HG03520 (cell line): ENCODE measurements around the gene ENSA.
"Not testable (repeated sequence)": the region's sequence is repeated elsewhere in the genome, so short reads cannot be mapped to it uniquely, and the experiment has no call there.

Source experiments
- ATAC-seq: cut with Tn5 transposase; IDR thresholded peaks from one replicate; pipeline ENCODE4 v1.9.1; 2021; ENCODE audit warnings: mild to moderate bottlenecking, moderate library complexity; ENCODE audit not compliant: unreplicated experiment

ENSA gene

DNA sequence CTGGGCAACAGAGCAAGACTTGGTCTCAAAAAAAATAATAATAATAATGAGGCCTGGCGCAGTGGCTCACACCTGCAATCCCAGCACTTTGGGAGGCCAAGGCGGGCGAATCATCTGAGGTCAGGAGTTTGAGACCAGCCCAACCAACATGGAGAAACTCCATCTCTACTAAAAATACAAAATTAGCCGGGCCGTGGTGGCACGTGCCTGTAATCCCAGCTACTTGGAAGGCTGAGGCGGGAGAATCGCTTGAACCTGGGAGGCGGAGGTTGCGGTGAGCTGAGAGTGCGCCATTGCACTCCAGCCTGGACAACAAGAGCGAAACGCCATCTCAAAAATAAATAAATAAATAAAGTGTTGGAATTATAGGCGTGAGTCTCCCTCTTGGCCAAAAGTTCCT is 47.5 kb downstream of the ENSA start:
- ATAC-seq: not testable (repeated sequence)

DNA sequence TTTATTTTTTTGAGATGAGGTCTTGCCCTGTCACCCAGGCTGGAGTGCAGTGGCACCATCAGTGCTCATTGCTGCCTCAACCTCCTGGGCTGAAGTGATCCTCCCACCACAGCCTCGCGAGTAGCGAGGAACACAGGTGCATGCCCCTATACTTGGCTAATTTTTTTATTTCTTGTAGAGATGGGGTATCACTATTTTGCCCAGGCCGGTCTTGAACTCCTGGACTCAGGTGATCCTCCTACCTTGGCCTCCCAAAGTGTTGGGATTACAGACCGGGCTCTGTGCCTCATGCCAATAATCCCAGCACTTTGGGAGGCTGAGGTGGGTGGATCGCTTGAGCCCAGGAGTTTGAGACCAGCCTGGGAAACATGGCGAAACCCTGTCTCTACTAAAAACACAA is 48.0 kb downstream of the ENSA start:
- not testable (repeated sequence) for ATAC-seq

DNA sequence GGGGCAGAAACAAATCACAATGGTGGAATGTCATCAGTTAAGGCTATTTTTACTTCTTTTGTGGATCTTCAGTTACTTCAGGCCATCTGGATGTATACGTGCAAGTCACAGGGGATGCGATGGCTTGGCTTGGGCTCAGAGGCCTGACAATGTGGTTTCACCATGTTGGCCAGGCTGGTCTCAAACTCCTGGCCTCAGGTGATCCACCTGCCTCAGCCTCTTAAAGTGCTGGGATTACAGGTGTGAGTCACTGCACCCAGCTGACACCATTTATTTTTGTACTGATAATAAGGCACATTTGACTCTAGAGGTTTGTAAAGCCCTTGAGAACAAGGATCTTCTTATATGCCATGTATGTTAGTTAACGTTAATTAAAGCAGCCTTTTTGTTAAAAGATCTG is 48.4 kb downstream of the ENSA start:
- ATAC-seq: not testable (repeated sequence)

GRCh38 chr1:150579945-150580642 is 49.3 kb downstream of the ENSA start:
- ATAC-seq: no peak

- ATAC-seq: peak; percentile 83
These were observed 50.1 kb downstream of the ENSA start, which contains the start of gene MCL1 for GRCh38 chr1:150579110-150579944. TSS of gene MCL1 (minus strand) at chr1:150579610. CDS start at chr1:150579530, 80 bp downstream.

DNA sequence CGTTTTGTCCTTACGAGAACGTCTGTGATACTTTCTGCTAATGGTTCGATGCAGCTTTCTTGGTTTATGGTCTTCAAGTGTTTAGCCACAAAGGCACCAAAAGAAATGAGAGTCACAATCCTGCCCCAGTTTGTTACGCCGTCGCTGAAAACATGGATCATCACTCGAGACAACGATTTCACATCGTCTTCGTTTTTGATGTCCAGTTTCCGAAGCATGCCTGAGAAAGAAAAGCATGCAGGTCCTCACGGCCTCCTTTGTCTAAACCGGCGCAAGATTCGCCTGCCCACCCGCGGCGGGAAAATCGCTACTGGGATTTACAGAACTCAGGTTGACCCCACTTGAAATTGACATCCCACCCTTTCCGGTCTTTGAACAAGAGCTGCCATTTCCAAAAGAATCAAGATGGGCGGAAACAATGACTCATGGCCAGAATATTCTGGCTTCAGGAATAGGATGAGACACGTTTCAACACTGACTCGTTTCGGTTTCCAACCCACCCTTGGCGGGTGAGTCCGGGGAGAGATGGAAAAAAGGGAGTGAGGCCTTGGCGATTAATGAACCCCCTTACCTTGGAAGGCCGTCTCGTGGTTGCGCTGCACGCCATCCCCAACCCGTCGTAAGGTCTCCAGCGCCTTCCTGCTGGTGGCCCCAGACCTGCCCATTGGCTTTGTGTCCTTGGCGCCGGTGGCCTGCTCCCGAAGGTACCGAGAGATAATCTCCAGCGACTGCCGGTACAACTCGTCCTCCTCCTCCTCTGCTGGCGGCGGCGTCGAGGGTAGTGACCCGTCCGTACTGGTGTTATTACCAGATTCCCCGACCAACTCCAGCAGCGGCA is 50.9 kb downstream of the ENSA start:
- no peak for ATAC-seq

- ATAC-seq: no peak
These were observed 51.7 kb downstream of the ENSA start for GRCh38 chr1:150577557-150578271.

- no peak for ATAC-seq
These were observed 52.4 kb downstream of the ENSA start for GRCh38 chr1:150576794-150577556.

DNA sequence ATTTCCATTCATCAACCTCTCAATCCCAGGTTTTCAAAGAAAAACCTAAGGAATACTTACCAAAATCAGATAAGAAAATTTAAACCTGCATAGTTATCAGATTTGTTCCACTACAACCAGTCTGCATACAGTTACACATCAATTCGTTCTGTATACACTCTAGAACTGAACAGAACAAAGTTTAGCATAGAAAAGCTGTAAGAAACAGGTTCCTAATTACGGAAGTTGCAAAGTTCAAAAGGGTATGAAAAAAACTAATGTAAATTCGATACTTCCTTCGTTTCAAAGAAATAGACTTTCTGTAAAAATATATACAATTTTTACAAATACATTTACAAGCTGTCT is 53.1 kb downstream of the ENSA start:
- no peak for ATAC-seq

DNA sequence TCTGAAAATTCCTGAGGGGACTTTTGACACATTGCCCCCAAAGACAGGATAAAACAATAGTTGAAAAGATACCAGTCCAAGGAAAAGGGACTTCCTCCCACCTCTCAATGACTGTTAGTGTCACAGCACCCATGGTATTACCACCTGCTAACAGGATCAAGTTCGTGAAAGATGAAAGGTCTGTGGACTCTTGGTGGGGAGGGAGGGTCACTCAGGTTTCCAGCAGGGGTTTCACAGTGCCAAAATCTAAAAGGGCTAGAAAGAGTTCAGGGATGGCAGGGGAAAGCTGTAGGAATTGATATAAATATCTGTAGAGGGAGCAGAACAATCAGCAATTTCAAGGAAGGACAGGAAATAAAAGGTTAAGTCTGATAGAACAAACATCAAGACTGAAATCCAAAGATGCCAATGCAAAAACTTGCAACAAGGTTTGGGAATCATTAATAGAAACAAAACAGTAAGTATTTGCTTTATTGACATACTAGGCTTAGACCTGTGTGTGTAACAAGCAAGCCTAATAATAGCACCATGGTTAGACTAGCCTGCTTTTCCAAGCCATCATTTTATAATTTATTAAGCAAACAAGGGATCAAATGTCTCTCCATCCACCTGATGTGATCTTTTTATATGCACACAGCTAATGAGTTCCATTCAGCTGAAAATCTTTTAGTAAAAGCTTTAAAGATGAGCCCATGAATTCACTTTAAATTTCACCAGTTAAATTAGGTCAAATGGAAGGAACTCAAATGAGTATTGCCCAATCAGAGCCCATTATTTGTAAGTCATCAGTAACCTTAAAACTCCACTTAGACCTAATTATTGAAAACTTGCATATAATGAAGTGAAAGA is 53.7 kb downstream of the ENSA start:
- ATAC-seq: no peak

DNA sequence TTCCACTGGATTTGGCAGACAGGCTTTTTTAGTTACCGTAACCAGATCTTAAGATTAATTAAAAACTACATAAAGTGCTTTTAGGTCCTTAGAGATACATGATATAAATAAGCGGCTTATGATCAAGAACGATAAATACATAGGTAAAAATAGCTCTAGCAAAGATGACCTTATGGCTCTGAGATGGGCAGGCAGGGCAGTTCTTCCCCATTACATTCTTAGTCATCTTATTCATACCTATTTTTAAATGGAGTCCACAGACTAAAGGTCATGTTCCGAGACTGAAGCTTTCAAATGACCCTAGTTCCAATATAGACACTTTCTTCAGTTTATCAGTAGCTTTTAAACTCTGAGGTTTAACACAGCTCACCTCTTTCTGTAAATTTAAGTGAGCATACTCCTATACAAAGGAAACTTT is 54.3 kb downstream of the ENSA start:
- ATAC-seq: no peak

DNA sequence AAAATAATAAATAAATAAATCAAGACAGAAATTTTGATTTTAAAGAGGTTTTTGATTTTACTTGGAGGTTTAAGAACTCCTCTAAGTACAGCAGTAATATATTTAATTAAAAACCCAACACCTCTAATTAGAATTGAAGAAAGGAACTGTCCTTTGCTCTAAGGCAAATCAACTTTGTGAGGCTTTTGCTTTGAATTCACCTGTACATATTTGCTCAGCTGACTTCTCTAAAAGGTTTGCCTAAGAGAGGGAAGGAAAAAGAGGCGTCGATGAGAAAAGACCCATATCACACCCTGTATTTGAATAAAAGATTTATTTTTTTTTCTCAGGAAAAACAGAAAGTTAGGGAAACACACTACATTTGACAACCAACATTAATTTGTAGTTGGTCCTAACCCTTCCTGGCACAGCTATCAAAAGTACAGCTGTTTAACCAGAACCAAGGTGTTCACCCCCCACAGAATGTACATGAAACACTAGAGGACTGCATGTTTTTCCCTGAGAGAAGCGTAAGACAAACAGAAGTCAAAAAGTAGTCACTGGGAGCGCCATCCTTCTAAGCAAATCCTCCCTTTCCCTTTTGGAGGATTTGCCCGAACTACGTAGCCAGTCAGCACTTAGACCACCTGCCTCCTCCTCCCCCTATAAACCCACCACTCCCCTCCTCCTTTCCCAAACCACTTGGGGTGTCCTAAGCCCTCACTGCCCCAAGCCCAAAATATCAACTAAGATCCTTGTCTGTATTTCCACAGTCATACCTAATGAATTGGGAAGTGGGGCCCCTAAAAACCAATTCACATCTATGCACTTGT is 54.9 kb downstream of the ENSA start:
- ATAC-seq: no peak

GRCh38 chr1:150573648-150574071 is 55.8 kb downstream of the ENSA start:
- not testable (repeated sequence) for ATAC-seq

- no peak for ATAC-seq
These were observed 56.3 kb downstream of the ENSA start for GRCh38 chr1:150572918-150573647.
